GM21423 (cell line): ENCODE measurements around the gene PTPRE.

Experiments used
- ATAC-seq: cut with Tn5 transposase; IDR thresholded peaks from one replicate; pipeline ENCODE4 v1.9.1; 2021; ENCODE audit warnings: mild to moderate bottlenecking, moderate library complexity; ENCODE audit not compliant: unreplicated experiment

Gene PTPRE

DNA sequence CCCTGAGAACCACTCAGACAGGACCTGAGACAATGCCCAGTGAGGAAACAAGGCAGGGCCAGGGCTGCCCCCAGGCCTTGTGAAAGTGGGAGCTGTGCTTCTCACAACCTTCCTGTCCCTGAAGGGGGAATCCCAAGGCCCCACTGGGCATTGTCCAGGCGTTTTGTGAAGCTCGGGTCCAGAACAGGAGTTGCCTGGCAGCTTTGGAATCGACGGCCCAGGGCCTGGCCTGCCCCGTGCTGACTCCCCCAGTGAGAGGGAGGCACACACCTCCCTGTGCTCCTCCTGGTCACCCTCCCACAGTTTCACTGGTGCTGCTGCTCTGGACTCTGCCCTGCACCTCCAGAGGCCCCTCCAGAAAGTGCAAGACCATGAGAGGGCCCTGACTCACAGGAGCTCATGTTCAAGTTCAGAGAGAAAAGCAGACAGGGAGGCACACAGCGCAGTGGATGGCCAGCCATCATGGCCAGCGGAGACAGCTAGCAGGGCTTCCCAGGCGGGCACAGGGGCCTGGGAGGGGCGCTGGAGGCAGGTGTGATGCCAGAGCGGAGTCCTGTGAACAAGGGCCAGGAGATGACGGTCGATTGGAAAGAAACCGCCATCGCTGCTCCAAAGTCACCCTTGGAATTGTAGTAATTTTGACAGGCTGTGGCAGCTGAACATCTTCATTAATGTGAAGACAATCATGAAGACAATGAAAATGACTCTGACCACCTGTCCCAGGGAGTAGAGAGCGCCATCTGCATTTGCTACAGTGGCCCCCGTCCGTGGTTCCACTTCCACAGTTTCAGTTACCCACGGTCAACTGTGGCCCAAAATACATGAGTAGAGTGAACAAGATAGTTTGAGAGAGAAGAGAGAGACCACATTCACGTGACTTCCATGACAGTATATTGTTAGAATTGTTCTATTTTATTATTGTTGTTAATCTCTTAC is 115.6 kb downstream of the PTPRE start:
- no peak for ATAC-seq

DNA sequence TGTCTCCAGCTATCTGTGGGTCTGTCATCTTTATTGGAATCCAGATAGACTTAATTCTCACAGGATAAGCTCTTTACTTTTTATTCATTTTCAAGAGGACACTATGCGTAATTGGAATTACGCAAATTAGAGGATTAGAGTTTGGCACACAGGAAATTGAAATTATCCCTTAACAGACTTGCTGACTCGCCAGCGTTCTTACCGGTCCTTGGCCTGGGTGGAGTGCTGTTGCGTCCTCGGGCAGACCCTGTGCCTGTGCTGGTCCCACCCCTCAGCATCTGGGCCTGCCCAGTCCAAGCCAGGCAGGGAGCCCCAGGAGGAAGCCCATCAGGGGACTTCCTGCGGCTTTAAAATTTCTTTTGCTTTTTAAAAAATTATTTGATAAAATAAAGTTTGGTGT is 117.5 kb downstream of the PTPRE start:
- no peak for ATAC-seq

DNA sequence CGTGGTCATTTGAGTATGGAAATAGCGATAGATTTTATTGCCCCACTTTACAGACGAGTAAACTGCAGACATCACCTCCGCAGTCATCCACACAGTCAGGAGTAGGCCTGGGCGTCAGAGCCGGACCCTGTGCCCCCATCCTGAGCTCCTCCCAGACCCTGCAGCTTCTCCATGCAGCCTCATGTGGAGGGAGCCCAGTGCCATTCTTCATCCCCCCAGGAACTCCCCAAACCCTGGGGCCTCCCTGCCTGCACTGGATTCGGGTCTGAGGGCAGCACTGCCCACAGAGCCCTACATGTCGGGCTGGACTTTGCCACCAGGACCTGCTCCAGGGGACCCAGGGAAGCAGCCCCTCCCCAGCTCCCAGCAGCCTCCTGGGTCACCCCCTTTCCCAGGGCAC is 118.5 kb downstream of the PTPRE start:
- no peak for ATAC-seq

GRCh38 chr10:128025951-128026350 is 119.0 kb downstream of the PTPRE start:
- no peak for ATAC-seq

DNA sequence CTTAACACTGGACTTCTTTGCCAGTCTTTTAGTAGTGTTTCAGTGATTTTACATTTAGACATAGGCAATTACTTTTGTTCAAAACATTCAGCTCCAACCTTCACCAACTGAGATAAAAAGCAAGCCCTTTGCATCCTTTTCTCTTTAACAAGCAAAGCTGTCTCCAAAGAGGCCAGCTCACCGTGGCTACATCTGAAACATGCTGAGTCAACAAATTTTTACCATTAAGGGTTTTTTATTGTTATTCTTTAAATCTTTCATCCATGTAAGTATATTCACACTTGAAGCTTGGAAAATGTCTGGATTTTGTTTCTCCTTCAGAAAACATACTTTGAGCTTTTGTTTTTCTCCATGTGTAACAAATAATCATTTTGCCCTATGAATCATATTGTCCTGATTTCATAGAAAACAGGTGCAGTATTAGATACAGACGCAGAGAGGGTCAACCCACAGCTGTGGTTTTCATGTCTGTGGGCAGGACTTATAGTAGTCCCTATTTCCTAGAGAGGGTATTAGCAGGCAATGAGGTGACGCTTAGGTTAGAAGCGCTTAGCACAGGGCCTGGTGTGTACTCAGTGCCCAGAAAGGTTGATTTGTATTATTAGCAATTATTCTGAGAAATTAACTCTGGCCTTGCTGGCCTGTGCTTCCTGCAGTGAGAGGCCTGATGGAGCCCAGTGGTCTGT is 119.9 kb downstream of the PTPRE start:
- no peak for ATAC-seq

GRCh38 chr10:128027306-128027705 is 120.4 kb downstream of the PTPRE start:
- ATAC-seq: no peak

- ATAC-seq: no peak
These were observed 121.1 kb downstream of the PTPRE start for GRCh38 chr10:128027822-128028507.

- ATAC-seq: no peak
These were observed 121.8 kb downstream of the PTPRE start for GRCh38 chr10:128028508-128029289.

GRCh38 chr10:128029290-128029651 is 122.4 kb downstream of the PTPRE start:
- no peak for ATAC-seq

- no peak for ATAC-seq
These were observed 122.9 kb downstream of the PTPRE start for GRCh38 chr10:128029731-128030369.

- no peak for ATAC-seq
These were observed 123.7 kb downstream of the PTPRE start for GRCh38 chr10:128030498-128031072.

GRCh38 chr10:128031216-128031615 is 124.3 kb downstream of the PTPRE start:
- no peak for ATAC-seq

- ATAC-seq: no peak
These were observed 125.6 kb downstream of the PTPRE start for GRCh38 chr10:128032466-128032865.

DNA sequence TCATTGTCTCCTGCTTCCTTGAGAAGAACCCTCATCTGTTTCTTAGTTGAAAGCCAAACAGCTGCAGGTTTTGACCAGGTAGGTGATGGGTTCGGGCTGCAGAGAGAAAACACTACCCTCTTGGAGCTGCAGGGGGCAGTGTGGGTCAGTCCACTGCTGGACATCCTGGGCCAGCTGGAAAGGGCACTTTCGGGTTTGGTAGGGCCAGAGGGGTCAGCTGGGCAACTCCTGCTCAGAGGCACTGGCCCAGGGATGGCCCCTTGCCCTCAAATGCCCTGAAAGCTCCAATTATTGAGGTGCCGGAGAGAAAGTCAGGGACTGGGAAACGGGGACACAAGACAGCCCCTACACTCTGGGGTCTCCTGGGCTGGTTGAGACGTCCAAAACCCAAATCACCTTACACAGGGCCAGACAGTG is 128.7 kb downstream of the PTPRE start:
- ATAC-seq: peak; percentile 82

- ATAC-seq: no peak
These were observed 129.2 kb downstream of the PTPRE start for GRCh38 chr10:128036011-128036615.

DNA sequence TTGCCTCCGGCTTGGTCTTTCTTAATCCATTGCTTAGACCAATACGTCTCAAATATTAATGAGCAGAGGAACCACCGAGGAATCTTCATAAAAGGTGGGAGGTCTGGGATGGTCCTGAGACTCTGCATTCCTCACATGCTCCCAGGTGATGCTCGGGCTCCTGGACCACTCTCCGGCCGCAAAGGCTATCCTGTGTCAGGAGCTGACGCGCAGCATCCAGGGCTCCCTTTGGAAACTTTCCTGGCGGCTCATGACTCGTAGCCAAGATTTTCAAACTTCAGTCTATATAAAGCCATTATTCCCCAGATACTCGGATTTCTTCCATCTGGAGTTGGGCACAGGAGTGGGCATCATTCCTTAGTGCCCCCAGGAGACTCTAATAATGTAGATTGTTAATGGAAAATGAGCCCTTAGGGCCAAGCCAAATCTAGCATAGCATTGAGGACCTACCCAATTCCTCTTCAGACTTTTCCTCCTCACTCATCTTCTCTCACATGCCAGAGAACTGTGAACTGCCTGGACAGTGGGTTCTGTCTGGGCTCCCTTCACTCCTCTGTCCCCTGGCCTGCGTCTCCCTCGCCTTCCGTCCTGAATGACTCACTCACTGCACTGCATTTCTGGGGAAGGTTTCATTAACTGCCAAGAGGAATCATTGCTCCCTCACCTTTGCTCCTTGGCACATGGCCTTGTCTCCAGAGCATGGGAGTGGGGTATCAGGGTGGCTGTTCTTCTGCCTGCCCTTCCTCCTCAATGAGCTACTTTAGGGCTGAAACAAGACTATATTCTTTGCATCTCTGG is 130.0 kb downstream of the PTPRE start:
- no peak for ATAC-seq

GRCh38 chr10:128040096-128040495 is 133.2 kb downstream of the PTPRE start:
- ATAC-seq: no peak

- no peak for ATAC-seq
These were observed 133.8 kb downstream of the PTPRE start for GRCh38 chr10:128040681-128041080.

GRCh38 chr10:128042131-128042610 is 135.3 kb downstream of the PTPRE start:
- ATAC-seq: no peak
